GM10266 (cell line): ENCODE results near the gene MRPL51.
"Not testable (repeated sequence)": the region's sequence is repeated elsewhere in the genome, so short reads cannot be mapped to it uniquely, and the experiment has no call there.

ENCODE experiments used
- DNase-seq: peaks from one replicate; pipeline ENCODE4 v3.0.0; 2012; ENCODE audit errors: extremely low spot score
- TF ChIP-seq, protein P1 (sequence below): IDR thresholded peaks from 2 replicates; pipeline ENCODE4 v1.5.1; 2012; ENCODE audit warnings: mild to moderate bottlenecking, low read depth; ENCODE audit not compliant: control insufficient read depth, insufficient read depth; ENCODE audit errors: missing control alignments

Gene MRPL51

DNA sequence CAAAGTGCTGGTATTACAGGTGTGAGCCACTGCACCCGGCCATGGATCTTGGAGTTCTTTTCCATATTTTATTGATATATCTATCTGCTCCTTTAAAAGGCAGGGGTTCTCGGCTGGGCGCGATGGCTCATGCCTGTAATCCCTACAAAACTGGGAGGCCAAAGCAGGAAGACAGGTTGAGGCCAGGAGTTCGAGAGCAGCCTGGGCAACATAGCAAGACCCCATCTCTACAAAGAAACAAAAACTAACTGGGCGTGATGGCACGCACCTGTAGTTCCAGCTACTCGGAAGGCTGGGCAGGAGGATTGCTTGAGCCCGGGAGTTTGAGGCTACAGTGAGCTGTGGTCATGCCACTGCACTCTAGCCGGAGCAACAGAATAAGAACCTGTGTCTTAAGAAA is 29.1 kb upstream of the MRPL51 start:
- TF ChIP-seq, protein P1, sequence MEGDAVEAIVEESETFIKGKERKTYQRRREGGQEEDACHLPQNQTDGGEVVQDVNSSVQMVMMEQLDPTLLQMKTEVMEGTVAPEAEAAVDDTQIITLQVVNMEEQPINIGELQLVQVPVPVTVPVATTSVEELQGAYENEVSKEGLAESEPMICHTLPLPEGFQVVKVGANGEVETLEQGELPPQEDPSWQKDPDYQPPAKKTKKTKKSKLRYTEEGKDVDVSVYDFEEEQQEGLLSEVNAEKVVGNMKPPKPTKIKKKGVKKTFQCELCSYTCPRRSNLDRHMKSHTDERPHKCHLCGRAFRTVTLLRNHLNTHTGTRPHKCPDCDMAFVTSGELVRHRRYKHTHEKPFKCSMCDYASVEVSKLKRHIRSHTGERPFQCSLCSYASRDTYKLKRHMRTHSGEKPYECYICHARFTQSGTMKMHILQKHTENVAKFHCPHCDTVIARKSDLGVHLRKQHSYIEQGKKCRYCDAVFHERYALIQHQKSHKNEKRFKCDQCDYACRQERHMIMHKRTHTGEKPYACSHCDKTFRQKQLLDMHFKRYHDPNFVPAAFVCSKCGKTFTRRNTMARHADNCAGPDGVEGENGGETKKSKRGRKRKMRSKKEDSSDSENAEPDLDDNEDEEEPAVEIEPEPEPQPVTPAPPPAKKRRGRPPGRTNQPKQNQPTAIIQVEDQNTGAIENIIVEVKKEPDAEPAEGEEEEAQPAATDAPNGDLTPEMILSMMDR = no peak
- DNase-seq = no peak

DNA sequence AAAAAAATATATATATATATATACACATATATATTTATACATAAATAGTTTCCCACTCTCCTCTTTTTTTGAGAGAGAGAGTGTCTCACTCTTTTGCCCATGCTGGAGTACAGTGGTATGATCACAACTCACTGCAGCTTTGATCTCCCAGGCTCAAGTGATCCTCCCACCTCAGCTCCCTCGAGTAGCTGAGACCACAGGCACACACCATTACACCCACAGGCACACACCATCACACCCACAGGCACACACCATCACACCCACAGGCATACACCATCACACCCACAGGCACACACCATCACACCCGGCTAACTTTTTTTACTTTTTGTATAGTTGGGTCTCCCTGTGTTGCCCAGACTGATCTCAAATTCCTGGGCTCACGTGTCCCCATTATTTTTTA is 27.1 kb upstream of the MRPL51 start:
- TF ChIP-seq, protein P1 = no peak
- DNase-seq = no peak

DNA sequence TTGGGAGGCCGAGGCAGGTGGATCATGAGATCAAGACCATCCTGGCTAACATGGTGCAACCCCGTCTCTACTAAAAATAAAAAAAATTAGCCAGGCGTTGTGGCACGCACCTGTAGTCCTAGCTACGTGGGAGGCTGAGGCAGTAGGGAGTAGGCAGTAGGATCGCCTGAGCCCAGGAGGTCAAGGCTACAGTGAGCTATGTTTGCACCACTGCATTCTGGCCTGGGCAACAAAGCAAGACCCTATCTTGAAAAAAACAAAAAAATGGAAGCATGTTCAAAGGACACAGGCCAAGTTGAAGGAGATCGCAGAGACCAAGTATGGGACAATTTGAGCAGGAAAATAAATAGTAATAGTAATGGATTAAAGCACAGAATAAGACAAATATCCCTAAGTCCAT is 15.0 kb upstream of the MRPL51 start:
- DNase-seq = no peak

DNA sequence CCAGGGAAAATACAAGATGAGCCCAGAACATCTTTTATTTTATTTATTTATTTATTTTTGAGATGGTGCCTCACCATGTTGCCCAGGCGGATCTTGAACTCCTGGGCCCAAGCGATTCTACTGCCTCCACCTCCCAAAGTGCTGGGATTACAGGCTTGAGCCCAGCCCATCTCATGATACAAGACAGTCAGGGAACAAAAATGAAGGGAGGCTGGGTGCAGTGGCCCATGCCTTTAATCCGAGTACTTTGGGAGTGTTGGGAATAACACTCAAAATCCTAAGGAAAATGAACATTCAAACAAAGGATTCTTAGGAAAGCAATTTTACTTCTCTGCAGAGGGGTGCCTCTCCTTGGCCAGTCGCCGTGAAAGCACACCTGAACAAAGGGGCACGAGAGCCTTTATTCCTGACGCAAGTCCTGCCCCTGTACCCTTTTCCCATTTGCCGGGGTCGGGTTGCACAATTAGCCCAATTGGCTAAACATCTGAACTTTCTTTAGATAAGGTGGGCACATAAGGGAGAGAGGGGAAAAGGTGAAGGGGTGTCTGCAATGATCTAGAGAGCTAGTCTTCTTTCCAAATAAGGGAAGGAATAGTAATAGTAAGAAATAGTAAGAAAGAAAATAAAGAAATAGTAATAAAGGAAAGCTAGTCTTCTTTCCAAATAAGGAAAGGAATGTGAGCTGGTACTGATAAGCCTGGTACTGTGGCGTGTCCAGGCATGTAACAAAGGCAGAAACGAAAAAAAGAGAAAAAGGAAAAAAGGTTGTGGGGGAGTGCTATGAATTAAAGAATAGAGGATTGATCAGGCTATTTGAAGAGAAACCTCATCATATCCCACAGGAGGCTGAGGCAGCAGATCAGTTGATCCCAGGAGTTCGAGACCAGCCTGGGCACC is 14.3 kb upstream of the MRPL51 start:
- no peak for DNase-seq
- TF ChIP-seq, protein P1 = no peak

More for the DNA sequence above, 15.0 kb upstream of the MRPL51 start:
- TF ChIP-seq, protein P1 = no peak

DNA sequence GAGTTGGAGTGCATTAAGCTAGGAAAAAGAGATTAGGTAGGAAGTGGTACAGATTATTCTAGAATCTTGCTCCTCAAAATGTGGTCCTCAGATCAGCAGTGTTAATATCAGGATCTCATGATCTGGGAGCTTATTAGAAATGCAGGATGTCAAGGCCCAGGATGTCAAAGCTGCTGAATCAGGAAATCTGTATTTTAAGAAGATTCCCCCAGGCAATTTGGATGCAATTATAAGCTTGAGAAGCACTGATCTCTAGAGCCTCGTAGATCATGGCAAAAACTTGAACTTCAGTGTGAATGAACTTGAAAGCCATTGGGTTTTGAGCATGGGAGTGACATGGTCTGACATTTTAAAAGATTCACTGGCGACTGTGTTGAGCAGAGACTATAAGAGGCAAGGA is 7.4 kb upstream of the MRPL51 start:
- DNase-seq = no peak
- TF ChIP-seq, protein P1 = no peak

DNA sequence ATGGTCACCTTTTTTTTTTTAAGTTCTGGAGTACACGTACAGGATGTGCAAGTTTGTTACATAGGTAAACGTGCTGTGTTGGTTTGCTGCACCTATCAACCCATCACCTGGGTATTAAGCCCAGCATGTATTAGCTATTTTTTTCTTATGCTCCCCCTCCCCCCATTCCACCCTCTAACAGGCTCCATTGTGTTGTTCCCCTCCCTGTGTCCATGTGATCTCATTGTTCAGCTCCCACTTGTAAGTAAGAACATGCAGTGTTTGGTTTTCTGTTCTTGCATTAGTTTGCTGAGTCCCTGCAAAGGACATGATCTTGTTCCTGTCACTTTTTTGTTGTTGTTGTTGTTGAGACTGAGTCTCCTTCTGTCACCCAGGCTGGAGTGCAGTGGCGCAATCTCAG is 4.2 kb upstream of the MRPL51 start:
- DNase-seq = not testable (repeated sequence)

DNA sequence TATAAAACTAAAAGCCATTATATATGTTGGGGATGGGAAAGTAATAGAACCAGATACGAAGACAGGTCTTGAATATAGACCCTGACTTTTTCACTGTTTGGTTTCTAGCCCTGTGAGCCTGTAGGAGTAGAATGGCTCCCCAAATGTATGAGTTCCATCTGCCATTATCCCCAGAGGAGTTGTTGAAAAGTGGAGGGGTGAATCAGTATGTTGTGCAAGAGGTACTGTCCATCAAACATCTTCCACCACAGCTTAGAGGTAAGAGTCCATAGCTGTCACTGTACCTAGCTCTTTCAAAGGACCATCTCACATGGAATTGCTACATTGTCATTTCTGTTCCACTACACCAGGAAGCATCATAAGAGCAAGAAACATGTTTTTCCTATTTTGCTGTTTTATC is 1.9 kb upstream of the MRPL51 start:
- TF ChIP-seq, protein P1 = no peak
- no peak for DNase-seq
